Heart right ventricle (tissue), 16 donors: Measurements from ENCODE around the gene PCP4L1. TPM values are rescaled to one million over a fixed set of nuclear protein-coding genes. Genes with fewer than 3 reads are reported as not detected.
"Not testable (repeated sequence)": the region's sequence is repeated elsewhere in the genome, so short reads cannot be mapped to it uniquely, and the experiment has no call there.

Experiments
- ATAC-seq, 8 donors: fragments of 200-7000 bp; cut with Tn5 transposase; one replicate each; pipeline ENCODE4 v1.9.1; 2020; ENCODE audit warnings: mild to moderate bottlenecking in 8 of 8, moderate library complexity in 8 of 8, moderate number of reproducible peaks in 1 of 8
- DNase-seq, 2 donors: peaks; one replicate each; pipeline ENCODE4 v3.0.0-alpha.2; 2020
- H3K27ac ChIP-seq, 10 donors: fragments of 200-600 bp; sonication (generic) in 2 of 10; one replicate each; pipeline versions ENCODE4 v1.5.0 to v1.8.0; 2020 to 2022; ENCODE audit warnings: mild to moderate bottlenecking in 3 of 10
- H3K27me3 ChIP-seq, 7 donors: fragments of 200-600 bp; one replicate each; pipeline ENCODE4 v1.8.0; 2021 to 2022; ENCODE audit warnings: mild to moderate bottlenecking in 2 of 7
- H3K36me3 ChIP-seq, 9 donors: fragments of 200-600 bp; sonication (generic) in 1 of 9; one replicate each; pipeline versions ENCODE4 v1.5.0 to v1.8.0; 2020 to 2022; ENCODE audit warnings: mild to moderate bottlenecking in 2 of 9
- H3K4me1 ChIP-seq, 9 donors: fragments of 200-600 bp; sonication (generic) in 1 of 9; one replicate each; pipeline versions ENCODE4 v1.5.0 to v1.8.0; 2020 to 2022; ENCODE audit warnings: mild to moderate bottlenecking in 4 of 9
- H3K4me3 ChIP-seq, 10 donors: fragments of 200-600 bp; sonication (generic) in 2 of 10; one replicate each; pipeline versions ENCODE4 v1.5.0 to v1.8.0; 2020 to 2022; ENCODE audit warnings: mild to moderate bottlenecking in 7 of 10, moderate library complexity in 2 of 10
- H3K9me3 ChIP-seq, 11 donors: fragments of 200-600 bp in 10 of 11; sonication (generic) in 2 of 11; one replicate each; pipeline versions ENCODE4 v1.5.0 to v1.8.0; 2013 to 2022; ENCODE audit warnings: mild to moderate bottlenecking in 2 of 11, control low read depth in 1 of 11, moderate library complexity in 1 of 11
- WGBS, 2 donors: extraction: QIAGEN DNeasy Blood & Tissue Kit; methylation state at CpG; one replicate each; pipeline ENCODE4 v1.1.7; 2013; ENCODE audit warnings: inconsistent platforms in 1 of 2; 5-methylcytosine and 5-hydroxymethylcytosine counted together
- intact Hi-C, 10 donors: fragments of 100-400 bp; cut with DNase I; formaldehyde crosslinking; loops; one replicate each; pipeline versions ENCODE4 v1.11.1 to v1.14.2; 2022
- polyA plus RNA-seq, 2 donors: library from polyadenylated mRNA; stranded (reverse); fragments of 200-250 nt; gene quantifications; one replicate each; pipeline ENCODE4 v1.2.3, GENCODE V29; 2013
- total RNA-seq, 10 donors: library from RNA; stranded (reverse); fragmentation: NEBNext Ultra II Directional in 3 of 10; extraction: Animal tissue kit (Norgen Biotek cat#: 25700) in 3 of 10; gene quantifications; one replicate each; pipeline versions ENCODE4 v1.2.1 to v1.2.4, GENCODE V29; 2021 to 2023
- TF ChIP-seq, protein P1 (sequence below), 9 donors: fragments of 200-600 bp; sonication (generic) in 2 of 9; IDR thresholded peaks; one replicate each; pipeline versions ENCODE4 v1.5.0 to v1.8.0; 2021 to 2022; ENCODE audit warnings: antibody characterized with exemption in 9 of 9, mild to moderate bottlenecking in 5 of 9, moderate library complexity in 1 of 9
- donor health status: Arrhythmogenic right ventricular cardiomyopathy.
- donor health status: ischemic (EF 13 %, LVEDD 7.1; RV severe dilation, severe dysfunction).
- donor health status: healthy with polysubstance abuse.
- donor health status: DM: no; HTN: yes; CAD: no.
- donor health status: DM: no; HTN: no; CAD: no.
- donor health status: ischemic (EF 25% LVEDD 6.9; RV normal size, moderate dysfunction).
- donor health status: ischemic (EF 25% LVEDD 5.7; RV mildly dilated, moderate dysfunction).
- donor health status: healthy.
- donor health status: DM: yes; HTN: yes; CAD: no.
- donor health status: Ischemic cardiomyopathy.
- donor health status: ischemic (EF 35%, LVEDD 5.7; RV mildly dilated, moderate dysfunction).
- donor health status: nonischemic (EF 11% LVEDD 7.7; RV severe dilation, severe dysfunction).
- donor health status: DM: yes; HTN: yes; CAD: no.
- donor health status: PGD.
- donor health status: ischemic (EF 29% LVEDD 5.4; RV normal size, mild dysfunction).
- donor health status: nonischemic (EF 23%, LVEDD 6.1; RV moderate dilation, normal function).

PCP4L1 gene
- total and polyA plus RNA-seq, 12 donors = 0.29 to 1.0 (median 0.46) TPM; not detected in 1

- ATAC-seq (peak in 1 of 8 donors; percentile 29), DNase-seq (no peak)
- no peak within 1 kb of the TSS for H3K4me3 ChIP-seq
- H3K36me3 ChIP-seq = no peaks in the 10 kb centered on the region
- WGBS, 2 donors = 60 to 61% methylated on average over 4 of the region's 4 CpGs
- TF ChIP-seq, protein P1, sequence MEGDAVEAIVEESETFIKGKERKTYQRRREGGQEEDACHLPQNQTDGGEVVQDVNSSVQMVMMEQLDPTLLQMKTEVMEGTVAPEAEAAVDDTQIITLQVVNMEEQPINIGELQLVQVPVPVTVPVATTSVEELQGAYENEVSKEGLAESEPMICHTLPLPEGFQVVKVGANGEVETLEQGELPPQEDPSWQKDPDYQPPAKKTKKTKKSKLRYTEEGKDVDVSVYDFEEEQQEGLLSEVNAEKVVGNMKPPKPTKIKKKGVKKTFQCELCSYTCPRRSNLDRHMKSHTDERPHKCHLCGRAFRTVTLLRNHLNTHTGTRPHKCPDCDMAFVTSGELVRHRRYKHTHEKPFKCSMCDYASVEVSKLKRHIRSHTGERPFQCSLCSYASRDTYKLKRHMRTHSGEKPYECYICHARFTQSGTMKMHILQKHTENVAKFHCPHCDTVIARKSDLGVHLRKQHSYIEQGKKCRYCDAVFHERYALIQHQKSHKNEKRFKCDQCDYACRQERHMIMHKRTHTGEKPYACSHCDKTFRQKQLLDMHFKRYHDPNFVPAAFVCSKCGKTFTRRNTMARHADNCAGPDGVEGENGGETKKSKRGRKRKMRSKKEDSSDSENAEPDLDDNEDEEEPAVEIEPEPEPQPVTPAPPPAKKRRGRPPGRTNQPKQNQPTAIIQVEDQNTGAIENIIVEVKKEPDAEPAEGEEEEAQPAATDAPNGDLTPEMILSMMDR (IDR thresholded peaks at IDR 0.05) = no peak
- no peaks in the 10 kb centered on the region for H3K27me3 ChIP-seq
- H3K4me1 ChIP-seq = no peaks in the 10 kb centered on the region
- intact Hi-C loops = loop anchor here in 1 of 10 donors (10.0 kb wide), 1 partner anchor 47 kb away; no protein-coding TSS in a partner anchor
- no peak within 1 kb of the TSS for H3K27ac ChIP-seq
- H3K9me3 ChIP-seq = no peaks in the 10 kb centered on the region
Measured at GRCh38 chr1:161238039-161238473, 20.5 kb upstream of the PCP4L1 start, which contains the start of gene NR1I3. Gene NR1I3 (minus strand): TSS chr1:161238203. CDS start chr1:161236565, 1,638 bp downstream.

GRCh38 chr1:161241682-161242081, 16.9 kb upstream of the PCP4L1 start:
- no peak overlapping the region for H3K27ac ChIP-seq
- no peaks in the 10 kb centered on the region for H3K36me3 ChIP-seq
- DNase-seq (no peak), ATAC-seq (no peak)
- no peaks in the 10 kb centered on the region for H3K27me3 ChIP-seq
- no peak overlapping the region for H3K4me3 ChIP-seq
- no peaks in the 10 kb centered on the region for H3K9me3 ChIP-seq
- intact Hi-C loops = no loop called here
- 73 to 78% methylated on average over 3 of the region's 3 CpGs for WGBS, 2 donors
- TF ChIP-seq, protein P1 (IDR thresholded peaks at IDR 0.05) = no peak
- H3K4me1 ChIP-seq = no peaks in the 10 kb centered on the region

DNA sequence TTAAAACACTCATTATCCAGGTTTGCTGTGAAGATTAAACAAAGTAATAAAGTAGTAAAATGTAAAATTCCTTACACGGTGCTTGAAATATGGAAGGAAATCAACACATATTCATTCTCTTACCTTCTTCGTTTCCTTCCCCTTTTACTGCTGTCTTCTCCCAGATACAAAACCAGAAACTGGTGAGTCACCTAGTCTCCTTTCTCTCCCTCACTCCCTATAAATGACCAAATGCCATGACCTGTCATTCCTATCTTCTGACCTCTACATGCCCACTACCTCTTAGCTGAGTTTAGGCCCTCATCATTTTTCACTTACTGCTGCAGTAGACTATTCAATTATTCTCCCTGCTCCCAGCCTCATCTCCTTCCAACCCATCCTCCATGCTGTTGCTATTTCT, 16.2 kb upstream of the PCP4L1 start:
- H3K9me3 ChIP-seq = no peaks in the 10 kb centered on the region
- no peak for DNase-seq
- ATAC-seq = no peak
- H3K4me3 ChIP-seq = no peak overlapping the region
- no peaks in the 10 kb centered on the region for H3K4me1 ChIP-seq
- H3K36me3 ChIP-seq = no peaks in the 10 kb centered on the region
- intact Hi-C loops = no loop called here
- TF ChIP-seq, protein P1 (IDR thresholded peaks at IDR 0.05) = no peak
- H3K27me3 ChIP-seq = no peaks in the 10 kb centered on the region
- 76 to 85% methylated on average over 2 of the region's 2 CpGs for WGBS, 2 donors
- no peak overlapping the region for H3K27ac ChIP-seq

DNA sequence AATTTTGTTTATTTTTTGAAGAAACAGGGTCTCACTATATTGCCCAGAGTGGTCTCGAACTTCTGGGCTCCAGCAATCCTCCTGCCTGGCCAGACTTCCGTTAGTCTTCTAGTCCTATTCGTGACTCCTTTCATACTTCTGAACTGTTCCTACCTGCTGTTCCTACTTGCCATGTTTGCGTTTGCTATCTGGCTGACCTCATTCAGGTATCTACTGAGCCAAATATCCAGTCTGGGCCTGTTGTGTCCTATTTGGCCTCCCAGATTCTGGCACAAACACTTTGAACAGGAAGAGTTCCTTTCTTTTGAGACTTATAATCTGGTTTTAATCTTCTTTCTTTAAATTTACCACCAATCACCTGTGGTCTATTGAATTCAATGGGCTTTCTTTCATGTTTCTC, 13.7 kb upstream of the PCP4L1 start:
- ATAC-seq (no peak), DNase-seq (no peak)
- TF ChIP-seq, protein P1 (IDR thresholded peaks at IDR 0.05) = no peak
- H3K4me1 ChIP-seq = no peaks in the 10 kb centered on the region
- H3K9me3 ChIP-seq = no peaks in the 10 kb centered on the region
- no peak overlapping the region for H3K27ac ChIP-seq
- no peaks in the 10 kb centered on the region for H3K36me3 ChIP-seq
- H3K4me3 ChIP-seq = no peak overlapping the region
- intact Hi-C loops = no loop called here
- H3K27me3 ChIP-seq = no peaks in the 10 kb centered on the region
- WGBS, 2 donors = 80 to 90% methylated on average over 4 of the region's 4 CpGs

- ATAC-seq, H3K4me3 ChIP-seq, H3K4me1 ChIP-seq, H3K27me3 ChIP-seq, H3K27ac ChIP-seq, intact Hi-C loops, H3K36me3 ChIP-seq, DNase-seq: not testable (repeated sequence)
- H3K9me3 ChIP-seq = peaks cover 0 to 16% (median 4%) of the 10 kb centered on the region in 11 donors
- 74 to 80% methylated on average over 5 of the region's 5 CpGs for WGBS, 2 donors
Measured at GRCh38 chr1:161250100-161250499, 8.4 kb upstream of the PCP4L1 start.
